Esophagus squamous epithelium (tissue), 4 donors: ENCODE data around the gene POU6F2.

Source experiments
- POLR2A ChIP-seq, 4 donors: fragments of 450-650 bp; IDR thresholded peaks; one replicate each; pipeline ENCODE4 v1.6.1; 2017; ENCODE audit warnings: antibody characterized with exemption in 4 of 4, mild to moderate bottlenecking in 4 of 4, moderate library complexity in 3 of 4
- TF ChIP-seq, protein P1 (sequence below), 6 experiments: fragments of 450-650 bp in 4 of 6; fragments of 200-600 bp in 2 of 6; sonication (generic) in 2 of 6; IDR thresholded peaks; one replicate each; pipeline ENCODE4 v1.5.1; 2016 to 2019; ENCODE audit warnings: antibody characterized with exemption in 6 of 6, mild to moderate bottlenecking in 4 of 6, moderate library complexity in 4 of 6

GRCh38 chr7:39105720-39106119 lies 128.0 kb downstream of the POU6F2 start:
- TF ChIP-seq, protein P1, sequence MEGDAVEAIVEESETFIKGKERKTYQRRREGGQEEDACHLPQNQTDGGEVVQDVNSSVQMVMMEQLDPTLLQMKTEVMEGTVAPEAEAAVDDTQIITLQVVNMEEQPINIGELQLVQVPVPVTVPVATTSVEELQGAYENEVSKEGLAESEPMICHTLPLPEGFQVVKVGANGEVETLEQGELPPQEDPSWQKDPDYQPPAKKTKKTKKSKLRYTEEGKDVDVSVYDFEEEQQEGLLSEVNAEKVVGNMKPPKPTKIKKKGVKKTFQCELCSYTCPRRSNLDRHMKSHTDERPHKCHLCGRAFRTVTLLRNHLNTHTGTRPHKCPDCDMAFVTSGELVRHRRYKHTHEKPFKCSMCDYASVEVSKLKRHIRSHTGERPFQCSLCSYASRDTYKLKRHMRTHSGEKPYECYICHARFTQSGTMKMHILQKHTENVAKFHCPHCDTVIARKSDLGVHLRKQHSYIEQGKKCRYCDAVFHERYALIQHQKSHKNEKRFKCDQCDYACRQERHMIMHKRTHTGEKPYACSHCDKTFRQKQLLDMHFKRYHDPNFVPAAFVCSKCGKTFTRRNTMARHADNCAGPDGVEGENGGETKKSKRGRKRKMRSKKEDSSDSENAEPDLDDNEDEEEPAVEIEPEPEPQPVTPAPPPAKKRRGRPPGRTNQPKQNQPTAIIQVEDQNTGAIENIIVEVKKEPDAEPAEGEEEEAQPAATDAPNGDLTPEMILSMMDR (IDR thresholded peaks at IDR 0.05): no peak
- TF ChIP-seq POLR2A (IDR thresholded peaks at IDR 0.05): no peak
